AG08395 (cell line): ENCODE measurements around the gene TMEM187.
A peak's percentile ranks its signal among the peaks of the same experiment; 100 is the strongest.
"Not testable (repeated sequence)": the region's sequence is repeated elsewhere in the genome, so short reads cannot be mapped to it uniquely, and the experiment has no call there.

Experiments used
- DNase-seq: peaks from one replicate; pipeline ENCODE4 v3.0.0; 2012; ENCODE audit warnings: mixed read lengths, low spot score

The TMEM187 gene

DNA sequence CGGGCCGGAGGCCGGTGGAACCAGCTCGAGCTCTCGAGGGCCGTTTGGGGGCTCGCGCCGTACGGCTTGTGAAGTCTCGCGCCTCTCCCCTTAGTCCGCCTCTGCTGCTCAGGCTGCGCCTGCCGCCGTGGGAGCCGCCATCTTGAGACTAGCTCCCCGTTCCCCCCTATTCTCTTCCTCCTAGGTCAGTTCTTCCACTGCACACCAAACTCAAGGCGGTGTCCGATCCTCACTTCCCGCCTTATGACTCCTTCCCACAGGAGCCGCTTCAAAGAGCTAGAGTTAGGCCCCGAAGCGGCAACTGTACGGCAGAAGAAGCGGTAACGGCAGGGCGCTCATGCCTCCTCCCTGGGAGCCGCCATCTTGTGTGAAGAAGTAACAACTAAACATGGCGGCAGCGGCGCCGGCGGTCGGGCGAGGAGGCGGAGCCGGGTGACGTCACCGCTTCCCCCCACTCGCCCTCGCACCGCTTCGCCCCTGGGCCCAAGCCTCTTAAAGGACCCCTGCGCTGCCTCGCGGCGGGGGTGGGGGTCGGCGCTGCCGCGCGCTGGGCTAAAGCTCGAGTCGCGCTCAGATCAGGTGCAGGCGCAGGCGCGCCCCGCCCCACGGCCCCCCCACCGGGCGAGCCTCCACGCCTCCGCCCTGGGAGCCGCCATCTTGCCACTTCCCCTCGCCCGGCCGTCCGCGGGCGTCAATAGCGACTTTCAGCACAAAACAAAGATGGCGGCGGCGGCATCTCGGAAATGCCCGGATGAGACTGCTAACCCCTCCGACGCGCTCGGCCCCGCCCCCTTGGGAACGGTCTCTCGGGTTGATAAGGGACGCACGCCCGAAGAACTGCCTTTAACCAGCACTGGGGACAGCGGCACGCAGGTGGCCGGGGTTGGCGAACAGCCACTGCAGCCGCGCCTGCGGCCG is 845 bp upstream of the TMEM187 start, which contains the start of gene HCFC1:
Gene HCFC1 (minus strand): TSS at position 369 of the 918 bp plus-strand sequence. CDS start 978 bp downstream, outside the sequence.
- DNase-seq, result peak; percentile 74

GRCh38 chrX:153973127-153974002 is 811 bp downstream of the TMEM187 start:
- DNase-seq, result no peak

DNA sequence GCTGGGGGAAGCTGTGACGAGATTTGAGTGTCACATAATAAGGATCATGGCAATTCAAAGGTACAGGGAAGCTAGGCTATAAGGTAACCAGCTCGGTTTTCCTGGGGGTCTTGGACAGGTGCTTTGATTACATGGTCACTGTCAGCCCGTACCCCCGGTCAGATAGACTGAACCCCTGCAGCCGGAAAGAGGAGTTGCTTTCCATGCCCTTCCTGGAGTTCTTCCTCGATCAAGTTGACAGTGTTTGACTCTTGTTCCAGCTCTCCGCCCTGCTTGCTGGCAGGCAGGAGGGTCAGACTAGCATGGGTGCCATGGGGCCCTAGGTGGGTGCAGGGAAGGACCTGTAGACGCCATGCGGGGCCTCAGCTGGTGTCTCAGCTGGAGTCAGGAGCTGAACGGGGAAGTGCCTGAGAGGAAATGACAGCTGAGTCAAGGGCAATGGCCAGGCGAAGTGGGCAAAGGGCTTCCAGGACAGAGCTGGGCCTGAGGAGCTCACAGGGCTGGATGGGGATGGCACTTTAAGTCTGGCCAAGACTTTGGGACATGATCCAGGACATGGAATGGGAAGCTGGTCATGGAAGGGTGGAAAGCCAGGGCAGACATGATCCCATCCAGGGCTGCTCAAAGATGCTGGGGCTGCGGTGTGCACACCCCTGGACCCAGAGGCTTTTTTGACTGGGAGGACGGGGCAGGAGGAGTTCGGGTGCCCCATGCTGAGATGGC is 1.6 kb downstream of the TMEM187 start:
- DNase-seq, result no peak

GRCh38 chrX:153974726-153975286 is 2.3 kb downstream of the TMEM187 start:
- no peak for DNase-seq

- not testable (repeated sequence) for DNase-seq
Measured at GRCh38 chrX:153980394-153980793, 7.8 kb downstream of the TMEM187 start.

DNA sequence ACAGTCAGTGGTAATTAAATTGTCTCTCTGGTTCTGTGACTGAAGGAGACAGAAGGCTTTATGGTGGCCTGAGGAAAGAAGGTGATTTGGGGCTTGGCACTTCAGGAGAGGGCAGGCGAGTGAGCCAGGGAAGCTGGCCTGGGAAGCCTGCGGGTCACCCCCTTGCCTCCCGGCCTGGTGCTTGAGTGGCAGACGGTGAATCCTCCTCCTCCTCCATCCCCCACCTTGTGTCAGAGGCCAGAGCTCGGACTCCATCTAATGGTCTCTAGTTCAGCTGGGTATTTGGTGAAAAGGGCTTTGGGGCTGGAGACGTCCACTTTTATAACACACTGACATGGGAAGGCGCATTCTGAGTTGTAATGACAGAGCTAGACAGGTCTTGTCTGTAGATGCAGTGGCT is 8.7 kb downstream of the TMEM187 start:
- DNase-seq, result no peak

DNA sequence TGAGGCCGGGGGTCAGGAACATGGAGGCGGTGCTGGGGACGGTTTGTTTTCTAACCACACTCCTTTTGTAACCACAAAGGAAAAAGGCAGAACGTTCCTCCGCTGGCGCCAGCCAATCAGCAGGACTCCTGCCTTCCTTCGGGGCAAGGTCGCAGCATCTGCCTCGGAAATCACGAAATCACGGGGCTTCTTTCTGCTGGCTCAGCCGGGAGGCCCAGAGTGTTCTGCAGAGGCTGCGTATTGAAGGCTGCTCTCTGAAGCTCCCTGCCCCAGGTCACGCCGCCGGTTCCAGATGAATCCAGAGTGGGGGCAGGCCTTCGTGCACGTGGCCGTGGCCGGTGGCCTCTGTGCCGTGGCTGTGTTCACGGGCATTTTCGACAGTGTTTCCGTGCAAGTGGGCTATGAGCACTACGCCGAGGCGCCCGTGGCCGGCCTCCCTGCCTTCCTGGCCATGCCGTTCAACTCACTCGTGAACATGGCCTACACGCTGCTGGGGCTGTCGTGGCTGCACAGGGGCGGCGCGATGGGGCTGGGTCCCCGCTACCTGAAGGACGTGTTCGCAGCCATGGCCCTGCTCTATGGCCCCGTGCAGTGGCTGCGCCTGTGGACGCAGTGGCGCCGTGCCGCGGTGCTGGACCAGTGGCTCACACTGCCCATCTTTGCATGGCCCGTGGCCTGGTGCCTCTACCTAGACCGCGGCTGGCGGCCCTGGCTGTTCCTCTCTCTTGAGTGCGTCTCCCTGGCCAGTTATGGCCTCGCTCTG is 9.4 kb downstream of the TMEM187 start:
- DNase-seq, result no peak

GRCh38 chrX:153983321-153983801 is 10.8 kb downstream of the TMEM187 start:
- DNase-seq, result no peak

DNA sequence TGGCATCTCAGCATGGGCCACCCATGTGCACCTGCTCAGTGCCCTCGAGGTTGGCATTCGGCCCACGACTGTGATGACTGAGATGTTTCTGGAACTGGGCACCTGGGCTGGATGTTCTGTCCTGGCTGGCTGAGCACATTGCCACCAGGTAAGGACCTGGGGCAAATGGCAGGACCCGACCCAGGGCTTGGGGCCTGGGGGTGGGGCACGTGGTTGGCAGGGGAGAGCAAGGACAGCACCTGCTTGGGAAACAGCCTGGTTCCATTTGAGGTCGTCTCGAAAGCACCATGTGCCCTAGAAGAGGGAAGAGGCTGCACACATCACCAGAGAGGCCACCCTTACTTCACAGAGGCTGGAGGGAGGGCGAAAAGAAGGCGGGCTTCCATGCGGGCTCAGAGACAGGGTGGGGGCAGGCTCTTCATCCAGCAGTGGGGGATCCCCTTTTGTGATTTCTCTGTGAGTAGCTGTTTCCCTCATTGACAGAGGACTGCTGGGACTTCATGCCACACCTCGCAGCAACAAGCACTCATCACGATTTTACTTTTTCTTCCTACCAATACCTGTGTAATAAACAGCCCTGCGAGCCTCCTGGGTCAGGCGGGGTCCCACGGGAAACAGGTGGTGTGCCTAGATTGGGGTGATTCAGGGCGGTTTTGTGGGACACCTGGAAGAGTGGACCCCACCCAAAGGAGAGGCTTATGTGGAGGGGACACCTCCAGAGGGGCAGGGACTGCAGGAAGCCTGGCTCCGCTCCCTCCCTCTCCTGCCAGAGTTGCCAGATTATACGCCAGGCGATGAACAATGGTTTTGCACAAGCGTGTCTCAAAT is 12.0 kb downstream of the TMEM187 start:
- DNase-seq, result no peak

- no peak for DNase-seq
Measured at GRCh38 chrX:153988493-153988892, 15.9 kb downstream of the TMEM187 start.

DNA sequence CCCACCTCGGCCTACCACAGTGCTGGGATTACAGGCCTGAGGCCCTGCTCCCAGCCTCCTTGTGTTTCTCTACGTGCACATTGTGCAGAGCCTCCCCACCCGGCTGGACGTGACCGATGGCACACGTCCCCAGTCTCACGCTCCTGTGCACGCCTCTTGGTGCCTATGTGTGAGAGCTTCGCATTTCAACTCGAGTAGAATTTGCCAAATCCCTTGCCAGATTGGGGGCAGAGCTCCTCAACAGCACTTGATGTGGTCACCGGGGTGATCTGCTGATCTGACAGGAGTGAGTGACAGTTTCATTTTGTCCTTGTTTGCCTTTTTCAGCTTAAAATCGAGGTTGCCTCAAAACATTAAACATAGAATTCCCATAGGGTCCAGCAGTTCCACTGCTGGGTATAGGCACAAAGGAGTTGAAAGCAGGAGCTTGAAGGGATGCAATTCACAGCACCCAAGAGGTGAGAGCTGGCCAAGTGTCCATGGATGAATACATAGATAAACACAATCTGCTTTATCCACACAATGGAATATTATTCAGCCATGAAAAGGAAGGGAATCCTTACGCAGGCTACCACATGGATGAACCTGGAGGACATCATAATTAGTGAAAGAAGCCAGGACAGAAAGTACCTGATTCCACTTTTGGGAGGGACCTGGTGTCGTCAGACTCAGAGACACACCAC is 17.6 kb downstream of the TMEM187 start:
- DNase-seq, result no peak

DNA sequence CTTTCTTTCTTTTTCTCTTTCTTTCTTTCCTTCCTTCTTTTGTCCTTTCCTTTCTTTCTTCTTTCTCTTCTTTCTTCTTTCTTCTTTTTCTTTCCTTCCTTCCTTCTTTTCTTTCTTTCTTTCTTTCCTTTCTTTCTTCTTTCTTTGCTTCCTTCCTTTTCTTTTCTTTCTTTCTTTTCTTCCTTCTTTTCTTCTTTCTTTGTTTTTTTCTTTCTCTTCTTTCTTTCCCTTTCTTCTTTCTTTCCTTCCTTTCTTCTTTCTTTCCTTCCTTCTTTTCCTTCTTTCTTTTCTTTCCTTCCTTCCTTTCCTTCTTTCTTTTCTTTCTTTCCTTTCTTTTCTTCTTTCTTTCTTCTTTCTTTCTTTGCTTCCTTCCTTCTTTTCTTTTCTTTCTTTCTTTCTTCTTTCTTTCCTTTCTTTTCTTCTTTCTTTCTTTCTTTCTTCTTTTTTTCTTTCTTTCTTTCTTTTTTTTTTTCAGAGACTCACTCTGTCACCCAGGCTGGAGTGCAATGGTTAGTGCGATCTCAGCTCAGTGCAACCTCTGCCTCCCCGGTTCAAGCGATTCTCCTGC is 18.5 kb downstream of the TMEM187 start:
- no peak for DNase-seq

- no peak for DNase-seq
Measured at GRCh38 chrX:153992180-153992579, 19.6 kb downstream of the TMEM187 start.

DNA sequence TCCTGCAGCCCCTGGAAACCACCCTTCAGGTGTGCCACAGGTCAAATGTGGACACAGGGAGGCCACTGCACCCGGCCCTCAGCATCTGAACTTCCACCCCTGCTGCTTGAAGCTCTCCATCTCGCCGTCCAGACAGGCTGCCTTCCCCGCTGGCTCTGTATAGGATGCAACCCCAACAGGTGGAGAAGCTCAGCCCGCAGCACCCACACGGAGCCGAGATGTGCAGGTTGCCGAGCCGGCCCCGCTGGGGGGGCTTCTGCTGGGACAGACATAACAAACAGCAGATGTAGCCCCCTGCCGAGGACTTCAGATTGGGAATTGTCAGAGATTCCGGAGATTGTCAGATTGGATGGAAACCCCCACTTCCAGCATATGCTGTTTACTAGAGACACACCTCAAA is 20.5 kb downstream of the TMEM187 start:
- no peak for DNase-seq

DNA sequence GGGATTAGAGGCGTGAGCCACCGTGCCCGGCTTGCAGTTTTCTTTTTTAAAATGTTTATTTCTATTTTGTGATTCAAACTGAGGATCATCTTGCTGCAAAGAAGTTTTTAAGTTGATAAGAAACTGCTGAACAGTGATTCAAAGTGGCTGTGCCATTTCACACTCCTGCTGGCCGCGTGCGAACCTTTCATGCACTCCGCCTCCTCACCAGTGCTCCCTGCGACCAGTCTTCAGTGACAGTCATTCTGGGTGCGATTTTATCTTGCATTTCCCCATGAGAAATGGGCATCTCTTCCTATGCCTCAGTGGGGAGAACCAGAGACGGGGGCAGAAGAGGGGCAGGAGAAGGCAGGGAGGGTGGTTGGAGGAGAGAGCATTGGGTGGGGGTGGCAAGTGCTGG is 21.4 kb downstream of the TMEM187 start:
- no peak for DNase-seq

- not testable (repeated sequence) for DNase-seq
Measured at GRCh38 chrX:153994398-153994797, 21.8 kb downstream of the TMEM187 start.

GRCh38 chrX:153995504-153995903 is 22.9 kb downstream of the TMEM187 start:
- DNase-seq, result no peak

DNA sequence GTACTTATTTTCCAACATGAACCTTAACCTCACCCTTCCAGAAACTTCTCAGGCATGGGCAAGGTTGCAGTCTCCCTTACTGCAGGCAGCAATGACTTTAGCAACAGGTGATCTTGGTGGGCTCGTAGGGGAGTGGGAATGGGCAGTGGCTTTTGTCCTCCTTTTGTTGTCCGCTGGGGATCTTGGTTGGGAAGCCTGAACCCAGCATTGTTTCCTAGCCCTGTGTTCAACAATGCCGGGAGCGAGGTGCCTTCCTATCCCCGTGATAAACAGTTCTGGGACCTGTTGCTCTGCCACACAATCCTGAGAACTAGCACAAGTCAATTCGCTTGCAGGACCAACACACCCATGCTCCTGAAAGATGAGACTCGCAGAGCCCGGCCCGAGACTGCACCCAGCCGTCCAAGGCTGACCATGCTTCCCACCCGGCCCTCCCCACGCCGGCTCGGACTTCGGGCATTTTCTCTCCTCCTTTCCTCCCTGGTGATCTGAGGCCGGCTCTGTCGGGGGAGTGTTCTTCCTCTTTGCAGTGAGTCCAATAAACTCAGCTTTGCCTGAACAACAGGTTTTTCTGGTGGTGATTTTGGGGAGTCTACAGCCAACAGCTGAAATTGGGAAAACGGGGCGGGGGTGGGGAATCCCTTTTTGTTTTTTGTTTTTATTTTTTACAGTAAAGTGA is 26.9 kb downstream of the TMEM187 start:
- DNase-seq, result no peak
